K562 (cell line): ENCODE results near the gene LSR. TPM values are rescaled to one million over a fixed set of nuclear protein-coding genes. Genes with fewer than 3 reads are reported as not detected.

Source experiments
- ATAC-seq: fragments of 200-7000 bp; cut with Tn5 transposase; 3 replicates; pipeline ENCODE4 v1.9.1; 2020; ENCODE audit warnings: moderate library complexity
- BruUV-seq: library from RNA; stranded (reverse); fragments of 400-500 nt; replicated peaks from 2 replicates; lab custom pipeline; 2021; lab: Mats Ljungman, UMichigan
- CTCF ChIA-PET: fragments of 300-600 bp; formaldehyde crosslinking; extraction: SDS; loops from one replicate; lab custom pipeline; 2021; ENCODE audit warnings: low intra/inter-chr PET ratio; lab: Yijun Ruan, JAX
- POLR2A ChIA-PET: fragments of 300-600, 350-650 bp; sonication (Branson Sonifier 250); formaldehyde crosslinking; extraction: SDS; loops from one replicate; lab custom pipeline; 2021; ENCODE audit warnings: antibody characterized with exemption, inconsistent platforms; lab: Yijun Ruan, JAX
- DNase-seq, 4 experiments: peaks; one replicate each; pipeline versions ENCODE4 v3.0.0 to v3.0.0-alpha.2; 2011 to 2018; ENCODE audit warnings: low spot score in 3 of 4, mixed read lengths in 3 of 4; ENCODE audit errors: extremely low read depth in 1 of 4
- FAIRE-seq: peaks from 2 replicates; lab custom pipeline; 2011; peaks lifted over from hg19 to GRCh38; lab: Jason Lieb, UNC
- H2AFZ ChIP-seq: 2 replicates; pipeline ENCODE4 v1.6.0; 2011; ENCODE audit warnings: low read depth, low read length, control low read depth, inconsistent platforms
- H3K27ac ChIP-seq: fragments of 200-600 bp; 3 replicates; pipeline ENCODE4 v1.8.0; 2011; ENCODE audit warnings: low read depth, mild to moderate bottlenecking, control low read depth, inconsistent platforms, low read length, moderate library complexity, mixed read lengths; ENCODE audit errors: extremely low read depth
- H3K27me3 ChIP-seq, 2 experiments: fragments of 300-600 bp in 1 of 2; 2 replicates in 1 of 2; 3 replicates in 1 of 2; pipeline versions ENCODE4 v1.6.0 to v1.8.0; 2011; ENCODE audit warnings: inconsistent platforms in 2 of 2, low read length in 2 of 2, mild to moderate bottlenecking in 1 of 2, mixed read lengths in 1 of 2, moderate library complexity in 1 of 2; ENCODE audit not compliant: control insufficient read depth in 2 of 2, insufficient read depth in 2 of 2
- H3K36me3 ChIP-seq: fragments of 300-600 bp; 3 replicates; pipeline ENCODE4 v1.8.0; 2011; ENCODE audit warnings: mild to moderate bottlenecking, low read length, inconsistent platforms; ENCODE audit not compliant: control insufficient read depth, insufficient read depth
- H3K4me1 ChIP-seq, 2 experiments: fragments of 200-600 bp in 1 of 2; replicated peaks in 1 of 2; 2 replicates in 1 of 2; 3 replicates in 1 of 2; pipeline versions ENCODE4 v1.5.1 to v1.8.0; 2011; ENCODE audit warnings: inconsistent platforms in 2 of 2, low read length in 2 of 2, mild to moderate bottlenecking in 1 of 2, mixed read lengths in 1 of 2, moderate library complexity in 1 of 2; ENCODE audit not compliant: control insufficient read depth in 2 of 2, insufficient read depth in 2 of 2
- H3K4me2 ChIP-seq: 2 replicates; pipeline ENCODE4 v1.6.1; 2011; ENCODE audit warnings: low read length, control low read depth, inconsistent platforms, mixed read lengths; ENCODE audit not compliant: insufficient read depth
- H3K4me3 ChIP-seq: fragments of 200-600 bp; sonication (generic), shearing (Covaris generic); 2 replicates; pipeline ENCODE4 v1.5.1; 2016; ENCODE audit warnings: control low read depth, inconsistent platforms
- H3K79me2 ChIP-seq: fragments of 200-600 bp; 3 replicates; pipeline ENCODE4 v1.8.0; 2011; ENCODE audit warnings: low read length, inconsistent platforms; ENCODE audit not compliant: control insufficient read depth, insufficient read depth
- H3K9ac ChIP-seq, 2 experiments: 2 replicates each; pipeline versions ENCODE4 v1.6.0 to v1.6.1; 2011; ENCODE audit warnings: low read depth in 2 of 2, low read length in 2 of 2, control low read depth in 1 of 2, inconsistent platforms in 1 of 2, mild to moderate bottlenecking in 1 of 2, mixed read lengths in 1 of 2; ENCODE audit not compliant: insufficient read depth in 1 of 2
- H3K9me1 ChIP-seq: one replicate; pipeline ENCODE4 v1.6.0; 2011; ENCODE audit warnings: inconsistent platforms, mild to moderate bottlenecking, low read length, moderate library complexity; ENCODE audit not compliant: control insufficient read depth, insufficient read depth
- H3K9me3 ChIP-seq: replicated peaks from 2 replicates; pipeline ENCODE4 v1.5.1; 2011; ENCODE audit warnings: low read depth, low read length, inconsistent platforms; ENCODE audit not compliant: control insufficient read depth, insufficient read depth
- H4K20me1 ChIP-seq: replicated peaks from 2 replicates; pipeline ENCODE4 v1.6.1; 2011; ENCODE audit warnings: low read length, inconsistent platforms, mixed read lengths; ENCODE audit not compliant: control insufficient read depth, insufficient read depth
- MEF2A ChIP-seq: IDR thresholded peaks from 2 replicates; pipeline ENCODE4 v1.6.1; 2011; ENCODE audit warnings: low read depth, mild to moderate bottlenecking, low read length, moderate library complexity; ENCODE audit not compliant: control insufficient read depth
- MEF2D ChIP-seq: conservative IDR thresholded peaks from 2 replicates; pipeline ENCODE4 v1.6.1; 2016; ENCODE audit warnings: low read depth, missing genetic modification characterization, missing compliant biosample characterization
- NFE2 ChIP-seq: IDR thresholded peaks from 2 replicates; pipeline ENCODE4 v1.6.1; 2014; ENCODE audit warnings: antibody characterized with exemption, low read depth
- PRPF4 ChIP-seq: fragments of 200-400 bp; formaldehyde crosslinking; IDR thresholded peaks from one replicate; pipeline ENCODE4 v1.6.1; 2017; ENCODE audit warnings: low read length, low read depth, mild to moderate bottlenecking; ENCODE audit not compliant: insufficient read depth, poor library complexity, severe bottlenecking
- SPI1 ChIP-seq: IDR thresholded peaks from 2 replicates; pipeline ENCODE4 v1.6.1; 2011; ENCODE audit warnings: low read depth, low read length, control low read depth, borderline replicate concordance
- TRIM24 ChIP-seq, 2 experiments: fragments of 450-650 bp; IDR thresholded peaks; 2 replicates each; pipeline ENCODE4 v1.6.1; 2016
- TRIM28 ChIP-seq: fragments of 450-650 bp; IDR thresholded peaks from 2 replicates; pipeline ENCODE4 v1.6.1; 2017
- ZC3H11A ChIP-seq: IDR thresholded peaks from 2 replicates; pipeline ENCODE4 v1.6.1; 2012; ENCODE audit warnings: low read depth, low read length, improper control_type of control experiment
- ZNF384 ChIP-seq: IDR thresholded peaks from 2 replicates; pipeline ENCODE4 v1.6.1; 2012; ENCODE audit warnings: low read depth, low read length, improper control_type of control experiment
- WGBS: fragments of 100-300 bp; shearing (Covaris generic); methylation state at CpG from one replicate; pipeline ENCODE4 v1.1.6; 2016; ENCODE audit warnings: low coverage, mixed read lengths; ENCODE audit not compliant: insufficient coverage; ENCODE audit errors: missing lambda C conversion rate; 5-methylcytosine and 5-hydroxymethylcytosine counted together
- in situ Hi-C: fragments of 300-500 bp; cut with MboI; formaldehyde crosslinking; loops from 4 replicates; pipeline ENCODE4 v1.15.0; 2018; ENCODE audit warnings: inconsistent platforms, mixed read lengths
- intact Hi-C: fragments of 100-400 bp; cut with micrococcal nuclease; formaldehyde crosslinking; loops from 2 replicates; pipeline ENCODE4 v1.14.2; 2022
- polyA plus RNA-seq, 8 experiments: library from polyadenylated mRNA; depleted of rRNA in 4 of 8; stranded (reverse) in 5 of 8; unstranded in 3 of 8; fragments of >200 nt; fragmentation: Nextera tagmentation in 2 of 8; fragmentation: Illumina TruSeq in 1 of 8; extraction: Ambion mirVana in 2 of 8; extraction: Trizol in 1 of 8; gene quantifications; 2 replicates each; pipeline versions ENCODE4 v1.2.1 to v1.2.3, GENCODE V29; 2011 to 2014; ENCODE audit warnings: inconsistent platforms in 1 of 8, missing spikeins in 1 of 8
- total RNA-seq, 7 experiments: library from RNA; depleted of rRNA in 6 of 7; stranded (reverse); fragments of >200 nt in 6 of 7; fragmentation: Illumina TruSeq in 2 of 7; extraction: Trizol in 2 of 7; gene quantifications; 2 replicates each; pipeline versions ENCODE4 v1.2.1 to v1.2.3, GENCODE V29; 2011 to 2021; ENCODE audit warnings: low replicate concordance in 1 of 7
- TF ChIP-seq, protein P1 (sequence below), 2 experiments: fragments of 450-650 bp; IDR thresholded peaks; 2 replicates each; pipeline ENCODE4 v1.6.1; 2018; ENCODE audit warnings: mild to moderate bottlenecking in 2 of 2, low read depth in 1 of 2; ENCODE audit not compliant: partially characterized antibody in 2 of 2

Gene LSR
- total and polyA plus RNA-seq, 9 of the 15 experiments (the other 6 are each of a cell fraction or from before 2014, with no cell fraction given): 0.44 to 87.9 (median 28.0) TPM

DNA sequence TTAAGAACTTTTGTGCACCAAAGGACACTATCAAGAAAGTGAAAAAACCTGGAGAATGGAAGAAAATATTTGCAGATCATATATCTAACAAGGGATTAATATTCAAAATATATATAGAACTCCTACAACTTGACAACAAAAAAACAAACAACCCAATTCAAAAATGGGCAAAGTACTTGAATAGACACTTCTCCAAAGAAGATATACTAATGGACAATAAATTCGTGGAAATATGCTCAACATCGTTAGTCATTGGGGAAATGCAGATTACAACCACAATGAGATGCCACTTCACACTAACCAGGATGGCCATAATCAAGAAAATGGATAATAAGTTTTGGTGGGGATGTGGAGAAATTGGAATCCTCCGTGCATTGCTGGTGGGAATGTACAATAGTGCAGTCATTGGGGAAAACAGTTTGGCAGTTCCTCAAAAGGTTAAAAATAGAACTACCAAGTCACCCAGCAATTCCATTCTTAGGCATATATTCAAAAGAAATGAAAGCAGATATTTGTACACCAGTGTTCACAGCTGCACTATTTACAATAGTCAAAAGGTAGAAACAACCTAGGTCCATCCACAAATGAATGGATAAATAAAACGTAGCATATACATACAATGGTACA is 2.2 kb upstream of the LSR start:
- peak overlapping the region; percentile 96; the same call in 2 of the 3 replicates for H3K27ac ChIP-seq
- peaks cover 19% of the 10 kb centered on the region; the same call in 2 of the 3 replicates for H3K36me3 ChIP-seq
- ATAC-seq: no peak
- peak overlapping the region; percentile 94; the same call in 1 of the 2 replicates for H3K4me2 ChIP-seq
- no peak for DNase-seq
- intact Hi-C loops (loop anchor here (5.0 kb wide), 3 partner anchors 39 to 94 kb away; partner anchors contain the start of gene FXYD5), in situ Hi-C loops (no loop called here)
- H3K4me3 ChIP-seq: no peak overlapping the region
- H3K27me3 ChIP-seq: no peaks in the 10 kb centered on the region
- WGBS: 44% methylated on average over 4 of the region's 4 CpGs
- H3K79me2 ChIP-seq: peaks cover 28% of the 10 kb centered on the region
- ChIA-PET POLR2A (no interaction called here), CTCF (interaction anchor here (0.6 kb wide), 2 partner anchors 10 to 22 kb away, joined by 3 to 5 read pairs; no protein-coding TSS in a partner anchor)
- peak overlapping the region; percentile 99 for H2AFZ ChIP-seq
- TF ChIP-seq TRIM24 (IDR thresholded peaks at IDR 0.05) (peak in 1 of 2 experiments; percentile 38; a peak in 1 of 4 replicates), ZNF384 (no peak), PRPF4 (no peak), TRIM28 (0 out of 2 replicates have a peak, but pooled peaks have one; percentile 37), ZC3H11A (no peak), NFE2 (peak; percentile 27; the same call in 1 of the 2 replicates), MEF2A (peak; percentile 76; the same call in 1 of the 2 replicates), SPI1 (peak; percentile 53; the same call in 1 of the 2 replicates), MEF2D (tag) (0 out of 2 replicates have a peak, but pooled peaks have one; percentile 32)
- TF ChIP-seq, protein P1, sequence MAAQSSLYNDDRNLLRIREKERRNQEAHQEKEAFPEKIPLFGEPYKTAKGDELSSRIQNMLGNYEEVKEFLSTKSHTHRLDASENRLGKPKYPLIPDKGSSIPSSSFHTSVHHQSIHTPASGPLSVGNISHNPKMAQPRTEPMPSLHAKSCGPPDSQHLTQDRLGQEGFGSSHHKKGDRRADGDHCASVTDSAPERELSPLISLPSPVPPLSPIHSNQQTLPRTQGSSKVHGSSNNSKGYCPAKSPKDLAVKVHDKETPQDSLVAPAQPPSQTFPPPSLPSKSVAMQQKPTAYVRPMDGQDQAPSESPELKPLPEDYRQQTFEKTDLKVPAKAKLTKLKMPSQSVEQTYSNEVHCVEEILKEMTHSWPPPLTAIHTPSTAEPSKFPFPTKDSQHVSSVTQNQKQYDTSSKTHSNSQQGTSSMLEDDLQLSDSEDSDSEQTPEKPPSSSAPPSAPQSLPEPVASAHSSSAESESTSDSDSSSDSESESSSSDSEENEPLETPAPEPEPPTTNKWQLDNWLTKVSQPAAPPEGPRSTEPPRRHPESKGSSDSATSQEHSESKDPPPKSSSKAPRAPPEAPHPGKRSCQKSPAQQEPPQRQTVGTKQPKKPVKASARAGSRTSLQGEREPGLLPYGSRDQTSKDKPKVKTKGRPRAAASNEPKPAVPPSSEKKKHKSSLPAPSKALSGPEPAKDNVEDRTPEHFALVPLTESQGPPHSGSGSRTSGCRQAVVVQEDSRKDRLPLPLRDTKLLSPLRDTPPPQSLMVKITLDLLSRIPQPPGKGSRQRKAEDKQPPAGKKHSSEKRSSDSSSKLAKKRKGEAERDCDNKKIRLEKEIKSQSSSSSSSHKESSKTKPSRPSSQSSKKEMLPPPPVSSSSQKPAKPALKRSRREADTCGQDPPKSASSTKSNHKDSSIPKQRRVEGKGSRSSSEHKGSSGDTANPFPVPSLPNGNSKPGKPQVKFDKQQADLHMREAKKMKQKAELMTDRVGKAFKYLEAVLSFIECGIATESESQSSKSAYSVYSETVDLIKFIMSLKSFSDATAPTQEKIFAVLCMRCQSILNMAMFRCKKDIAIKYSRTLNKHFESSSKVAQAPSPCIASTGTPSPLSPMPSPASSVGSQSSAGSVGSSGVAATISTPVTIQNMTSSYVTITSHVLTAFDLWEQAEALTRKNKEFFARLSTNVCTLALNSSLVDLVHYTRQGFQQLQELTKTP (IDR thresholded peaks at IDR 0.05; ENCODE audit: low read depth in 1 of 2, partially characterized antibody in 2 of 2): peak in 1 of 2 experiments; percentile 99
- H3K9ac ChIP-seq: no peak overlapping the region
- H4K20me1 ChIP-seq: no peaks in the 10 kb centered on the region; the same call in 1 of the 2 replicates
- H3K4me1 ChIP-seq: peaks cover 17 to 30% of the 10 kb centered on the region in 2 experiments; a peak in 4 of 5 replicates
- H3K9me1 ChIP-seq: no peaks in the 10 kb centered on the region
- peaks cover 4% of the 10 kb centered on the region; the same call in 1 of the 2 replicates for H3K9me3 ChIP-seq
- BruUV-seq: no TSS peak
- FAIRE-seq: no peak
